Measurements from ENCODE around the gene NKX6-1. TPM values are rescaled to one million over a fixed set of nuclear protein-coding genes. Genes with fewer than 3 reads are reported as not detected.

Gene NKX6-1
- total RNA-seq, 4 donors from 2014 or later, result 0.10 TPM; not detected in 3

GRCh38 chr4:84480082-84480481 is 19.0 kb downstream of the NKX6-1 start:
- H3K4me3 ChIP-seq (ENCODE audit: low read depth, poor library complexity, severe bottlenecking), result no peak overlapping the region
- WGBS, 2 donors, result 24% methylated on average over 4 of the region's 4 CpGs
- no peak for DNase-seq (ENCODE audit: low spot score in 2 of 2)
- intact Hi-C loops (cut with DNase I; ENCODE audit: low total_unique reads), result no loop called here
- TF ChIP-seq, protein P1, sequence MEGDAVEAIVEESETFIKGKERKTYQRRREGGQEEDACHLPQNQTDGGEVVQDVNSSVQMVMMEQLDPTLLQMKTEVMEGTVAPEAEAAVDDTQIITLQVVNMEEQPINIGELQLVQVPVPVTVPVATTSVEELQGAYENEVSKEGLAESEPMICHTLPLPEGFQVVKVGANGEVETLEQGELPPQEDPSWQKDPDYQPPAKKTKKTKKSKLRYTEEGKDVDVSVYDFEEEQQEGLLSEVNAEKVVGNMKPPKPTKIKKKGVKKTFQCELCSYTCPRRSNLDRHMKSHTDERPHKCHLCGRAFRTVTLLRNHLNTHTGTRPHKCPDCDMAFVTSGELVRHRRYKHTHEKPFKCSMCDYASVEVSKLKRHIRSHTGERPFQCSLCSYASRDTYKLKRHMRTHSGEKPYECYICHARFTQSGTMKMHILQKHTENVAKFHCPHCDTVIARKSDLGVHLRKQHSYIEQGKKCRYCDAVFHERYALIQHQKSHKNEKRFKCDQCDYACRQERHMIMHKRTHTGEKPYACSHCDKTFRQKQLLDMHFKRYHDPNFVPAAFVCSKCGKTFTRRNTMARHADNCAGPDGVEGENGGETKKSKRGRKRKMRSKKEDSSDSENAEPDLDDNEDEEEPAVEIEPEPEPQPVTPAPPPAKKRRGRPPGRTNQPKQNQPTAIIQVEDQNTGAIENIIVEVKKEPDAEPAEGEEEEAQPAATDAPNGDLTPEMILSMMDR (IDR thresholded peaks at IDR 0.05), result no peak
- TF ChIP-seq POLR2A (IDR thresholded peaks at IDR 0.05), result no peak

GRCh38 chr4:84479663-84480062 is 19.4 kb downstream of the NKX6-1 start:
- DNase-seq (ENCODE audit: low spot score in 2 of 2), result no peak

DNA sequence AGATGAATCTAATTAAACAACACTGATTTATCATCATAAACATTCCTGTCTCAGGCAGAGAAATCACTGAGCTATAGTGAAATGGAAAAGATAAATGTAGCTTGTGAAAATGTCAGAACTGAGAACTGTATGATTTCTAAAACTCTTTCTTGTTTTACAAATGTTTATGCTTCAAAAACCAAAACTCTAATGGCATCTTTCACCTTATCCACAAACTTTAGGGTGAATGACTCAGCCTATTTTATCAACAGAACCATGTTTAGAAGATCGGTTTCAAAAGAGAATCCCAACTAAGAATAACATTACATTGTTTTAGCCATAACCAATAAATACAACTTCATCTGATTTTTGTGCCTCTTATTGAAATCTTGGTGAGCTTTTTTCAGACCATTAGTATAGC is 21.4 kb downstream of the NKX6-1 start:
- 69 to 85% methylated on average over 1 of the region's 1 CpG for WGBS, 2 donors
- TF ChIP-seq, protein P1 (IDR thresholded peaks at IDR 0.05), result no peak
- TF ChIP-seq POLR2A (IDR thresholded peaks at IDR 0.05), result no peak
- DNase-seq (ENCODE audit: low spot score in 2 of 2), result no peak
- intact Hi-C loops (cut with DNase I; ENCODE audit: low total_unique reads), result no loop called here
- no peak overlapping the region for H3K4me3 ChIP-seq (ENCODE audit: low read depth, poor library complexity, severe bottlenecking)

More at GRCh38 chr4:84479663-84480062, 19.4 kb downstream of the NKX6-1 start:
- TF ChIP-seq POLR2A (IDR thresholded peaks at IDR 0.05), result no peak
- TF ChIP-seq, protein P1 (IDR thresholded peaks at IDR 0.05), result no peak
- intact Hi-C loops (cut with DNase I; ENCODE audit: low total_unique reads), result no loop called here
- no peak overlapping the region for H3K4me3 ChIP-seq (ENCODE audit: low read depth, poor library complexity, severe bottlenecking)
- WGBS, 2 donors, result 19 to 44% methylated on average over 6 of the region's 6 CpGs

GRCh38 chr4:84474107-84474506 is 25.0 kb downstream of the NKX6-1 start:
- intact Hi-C loops (cut with DNase I; ENCODE audit: low total_unique reads), result no loop called here
- H3K4me3 ChIP-seq (ENCODE audit: low read depth, poor library complexity, severe bottlenecking), result no peak overlapping the region
- no peak for TF ChIP-seq POLR2A (IDR thresholded peaks at IDR 0.05)
- TF ChIP-seq, protein P1 (IDR thresholded peaks at IDR 0.05), result no peak
- no peak for DNase-seq (ENCODE audit: low spot score in 2 of 2)

DNA sequence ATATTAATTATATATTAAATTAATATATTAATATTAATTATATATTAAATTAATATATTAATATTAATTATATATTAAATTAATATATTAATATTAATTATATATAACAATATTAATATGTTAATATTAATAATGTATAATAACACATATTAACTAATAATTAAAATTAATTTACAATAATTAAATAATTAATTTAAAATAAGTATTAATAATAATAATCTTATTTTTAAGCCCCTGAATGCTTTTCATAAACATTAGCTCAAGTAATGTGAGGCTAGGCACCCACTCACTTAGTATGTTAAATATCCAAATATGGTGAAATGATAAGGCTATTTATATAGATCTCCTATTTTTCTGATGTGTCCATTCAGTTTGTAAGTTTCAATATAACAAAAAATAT is 26.9 kb downstream of the NKX6-1 start:
- DNase-seq (ENCODE audit: low spot score in 2 of 2), result no peak
- H3K4me3 ChIP-seq (ENCODE audit: low read depth, poor library complexity, severe bottlenecking), result no peak overlapping the region
- TF ChIP-seq POLR2A (IDR thresholded peaks at IDR 0.05), result no peak
- TF ChIP-seq, protein P1 (IDR thresholded peaks at IDR 0.05), result no peak
- intact Hi-C loops (cut with DNase I; ENCODE audit: low total_unique reads), result no loop called here

GRCh38 chr4:84470204-84470785 is 28.8 kb downstream of the NKX6-1 start:
- TF ChIP-seq, protein P1 (IDR thresholded peaks at IDR 0.05), result no peak
- no peak for TF ChIP-seq POLR2A (IDR thresholded peaks at IDR 0.05)
- no peak for DNase-seq (ENCODE audit: low spot score in 2 of 2)
- WGBS, 2 donors, result 53 to 55% methylated on average over 4 of the region's 4 CpGs
- intact Hi-C loops (cut with DNase I; ENCODE audit: low total_unique reads), result no loop called here
- no peak overlapping the region for H3K4me3 ChIP-seq (ENCODE audit: low read depth, poor library complexity, severe bottlenecking)

All from lower leg skin (tissue), 4 donors.